HCT116 (cell line): ENCODE results near the gene AVL9. TPM values are rescaled to one million over a fixed set of nuclear protein-coding genes. Genes with fewer than 3 reads are reported as not detected.

Experiments
- ATAC-seq: fragments of 200-7000 bp; cut with Tn5 transposase; 2 replicates; pipeline ENCODE4 v1.9.1; 2020; ENCODE audit warnings: mild to moderate bottlenecking, moderate library complexity
- BruUV-seq: library from RNA; stranded (reverse); fragments of 400-500 nt; replicated peaks from 2 replicates; lab custom pipeline; 2021; lab: Mats Ljungman, UMichigan
- CTCF ChIA-PET: fragments of 300-600 bp; sonication (Branson Sonifier 250); formaldehyde crosslinking; loops from one replicate; lab custom pipeline; 2021; ENCODE audit warnings: antibody characterized with exemption; lab: Charles Lee
- POLR2A ChIA-PET: fragments of 300-600, 350-600 bp; sonication (Branson Sonifier 250); formaldehyde crosslinking; loops from one replicate; lab custom pipeline; 2021; ENCODE audit warnings: antibody characterized with exemption; lab: Charles Lee
- RAD21 ChIA-PET, 2 experiments: fragments of 300-600 bp; sonication (Branson Sonifier 250); formaldehyde crosslinking; loops; one replicate each; lab custom pipeline; 2023; ENCODE audit warnings: low total read pairs in 2 of 2; ENCODE audit not compliant: uncharacterized antibody in 2 of 2, unreplicated experiment in 2 of 2, low non-redundant PET in 1 of 2; lab: Charles Lee
- DNase-seq: peaks from one replicate; pipeline ENCODE4 v3.0.0-alpha.2; 2010; ENCODE audit warnings: low read depth, low spot score
- H2AFZ ChIP-seq: fragments of 200-600 bp; shearing (Covaris generic), sonication (generic); 2 replicates; pipeline ENCODE4 v1.6.1; 2017; ENCODE audit warnings: low read depth, mixed run types, mixed read lengths, antibody characterized with exemption, low read length; ENCODE audit not compliant: poor library complexity, severe bottlenecking
- H3K27ac ChIP-seq: 2 replicates; pipeline ENCODE4 v1.5.1; 2012; ENCODE audit warnings: low read depth, low read length
- H3K27me3 ChIP-seq: fragments of 200-600 bp; sonication (generic); 2 replicates; pipeline ENCODE4 v1.6.1; 2016; ENCODE audit warnings: mixed run types, low read length, mixed read lengths; ENCODE audit not compliant: insufficient read depth
- H3K36me3 ChIP-seq, 2 experiments: fragments of 200-500 bp in 1 of 2; fragments of 200-600 bp in 1 of 2; sonication (Bioruptor generic) in 1 of 2; sonication (generic) in 1 of 2; 2 replicates each; pipeline versions ENCODE4 v1.5.1 to v1.6.1; 2014 to 2016; ENCODE audit warnings: low read length in 2 of 2, inconsistent platforms in 1 of 2, mixed read lengths in 1 of 2, mixed run types in 1 of 2; ENCODE audit not compliant: insufficient read depth in 2 of 2, control insufficient read depth in 1 of 2
- H3K4me1 ChIP-seq, 2 experiments: fragments of 200-600 bp in 1 of 2; sonication (generic) in 1 of 2; 2 replicates each; pipeline versions ENCODE4 v1.5.1 to v1.6.1; 2012 to 2017; ENCODE audit warnings: low read length in 2 of 2, inconsistent platforms in 1 of 2, mild to moderate bottlenecking in 1 of 2, mixed read lengths in 1 of 2, mixed run types in 1 of 2, moderate library complexity in 1 of 2; ENCODE audit not compliant: insufficient read depth in 2 of 2, control insufficient read depth in 1 of 2
- H3K4me2 ChIP-seq: fragments of 200-600 bp; sonication (generic); 2 replicates; pipeline ENCODE4 v1.6.1; 2017; ENCODE audit warnings: mixed run types, low read length, mixed read lengths
- H3K4me3 ChIP-seq, 2 experiments: fragments of 200-600 bp in 1 of 2; sonication (generic) in 1 of 2; replicated peaks in 1 of 2; 2 replicates each; pipeline ENCODE4 v1.5.1; 2011 to 2016; ENCODE audit warnings: low read length in 2 of 2, control low read depth in 1 of 2, low read depth in 1 of 2, mild to moderate bottlenecking in 1 of 2, mixed read lengths in 1 of 2, mixed run types in 1 of 2
- H3K79me2 ChIP-seq: fragments of 200-600 bp; sonication (generic); 2 replicates; pipeline ENCODE4 v1.6.1; 2017; ENCODE audit warnings: mild to moderate bottlenecking, mixed run types, low read length, moderate library complexity, mixed read lengths; ENCODE audit not compliant: insufficient read depth
- H3K9ac ChIP-seq: fragments of 200-600 bp; sonication (generic); 2 replicates; pipeline ENCODE4 v1.6.1; 2016; ENCODE audit warnings: low read length, mixed read lengths
- H3K9me2 ChIP-seq: fragments of 200-600 bp; sonication (generic), shearing (Covaris generic); 2 replicates; pipeline ENCODE4 v1.6.1; 2017; ENCODE audit warnings: mixed run types, mild to moderate bottlenecking, moderate library complexity; ENCODE audit not compliant: insufficient read depth
- H3K9me3 ChIP-seq, 2 experiments: fragments of 200-500 bp in 1 of 2; fragments of 200-600 bp in 1 of 2; sonication (Bioruptor generic) in 1 of 2; sonication (generic) in 1 of 2; 2 replicates each; pipeline ENCODE4 v1.6.1; 2014 to 2017; ENCODE audit warnings: low read length in 2 of 2, mixed read lengths in 2 of 2, inconsistent platforms in 1 of 2, low read depth in 1 of 2, mild to moderate bottlenecking in 1 of 2, mixed run types in 1 of 2, moderate library complexity in 1 of 2; ENCODE audit not compliant: control insufficient read depth in 1 of 2, insufficient read depth in 1 of 2
- H4K20me1 ChIP-seq: fragments of 200-600 bp; sonication (generic), shearing (Covaris generic); 2 replicates; pipeline ENCODE4 v1.6.1; 2017; ENCODE audit warnings: mixed run types, mild to moderate bottlenecking, moderate library complexity; ENCODE audit not compliant: insufficient read depth
- CBX3 ChIP-seq: IDR thresholded peaks from 2 replicates; pipeline ENCODE4 v1.6.1; 2012; ENCODE audit warnings: low read depth
- FOSL1 ChIP-seq: IDR thresholded peaks from 2 replicates; pipeline ENCODE4 v1.6.1; 2012; ENCODE audit warnings: low read depth
- JUND ChIP-seq: IDR thresholded peaks from 2 replicates; pipeline ENCODE4 v1.6.1; 2012
- REST ChIP-seq: IDR thresholded peaks from 2 replicates; pipeline ENCODE4 v1.6.1; 2012; ENCODE audit warnings: low read depth
- SRF ChIP-seq: IDR thresholded peaks from 2 replicates; pipeline ENCODE4 v1.6.1; 2012; ENCODE audit warnings: low read depth
- YY1 ChIP-seq: IDR thresholded peaks from 2 replicates; pipeline ENCODE4 v1.6.1; 2011; ENCODE audit warnings: low read length, low read depth, moderate library complexity, mild to moderate bottlenecking; ENCODE audit not compliant: insufficient replicate concordance; ENCODE audit errors: extremely low read depth
- intact Hi-C: fragments of 100-400 bp; cut with micrococcal nuclease; formaldehyde crosslinking; loops from 2 replicates; pipeline ENCODE4 v1.10.0; 2022
- total RNA-seq: library from RNA; stranded (reverse); gene quantifications from one replicate; pipeline ENCODE4 v1.2.1, GENCODE V29; 2021; ENCODE audit not compliant: unreplicated experiment
- TF ChIP-seq, protein P1 (sequence below): IDR thresholded peaks from 2 replicates; pipeline ENCODE4 v1.6.1; 2012

Gene AVL9
- total RNA-seq, 1 experiment from 2014 or later, result 89.0 TPM

DNA sequence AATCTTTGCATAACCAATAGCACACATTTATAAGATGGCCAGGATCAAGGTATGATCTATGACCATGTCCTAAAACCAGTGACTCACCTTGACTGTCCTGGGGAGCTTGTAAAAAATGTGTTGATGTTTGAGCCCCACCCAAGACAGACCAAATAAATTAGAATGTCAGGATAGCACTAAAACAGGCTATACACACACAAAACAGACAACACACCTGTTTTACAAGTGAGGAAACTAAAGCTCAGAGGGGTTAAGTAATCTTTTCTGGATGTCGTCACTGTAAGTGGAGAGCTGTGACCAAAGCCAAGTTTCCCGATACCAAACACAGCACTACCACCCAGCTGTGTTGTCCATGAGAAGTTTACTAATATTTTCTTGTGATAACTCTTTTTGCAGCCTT lies 84.5 kb downstream of the AVL9 start (continued):
- TF ChIP-seq YY1, result no peak

GRCh38 chr7:32580646-32581045 lies 85.4 kb downstream of the AVL9 start:
- ChIA-PET POLR2A (no interaction called here), CTCF (no interaction called here), RAD21 (no interaction called here)
- Histone ChIP-seq H3K27ac (no peak overlapping the region), H4K20me1 (no peaks in the 10 kb centered on the region), H3K9ac (no peak overlapping the region), H3K4me3 (no peak overlapping the region), H3K9me2 (no peaks in the 10 kb centered on the region), H3K79me2 (no peaks in the 10 kb centered on the region), H3K9me3 (no peaks in the 10 kb centered on the region), H3K27me3 (no peaks in the 10 kb centered on the region), H2AFZ (no peak overlapping the region), H3K36me3 (peaks cover 18 to 40% of the 10 kb centered on the region in 2 experiments), H3K4me2 (no peak overlapping the region), H3K4me1 (no peaks in the 10 kb centered on the region; a peak in 1 of 4 replicates)
- no TSS peak for BruUV-seq
- ATAC-seq (no peak), DNase-seq (no peak)
- intact Hi-C loops, result no loop called here
- TF ChIP-seq CBX3 (no peak), JUND (no peak), FOSL1 (no peak), SRF (no peak), REST (no peak)
- TF ChIP-seq, protein P1, sequence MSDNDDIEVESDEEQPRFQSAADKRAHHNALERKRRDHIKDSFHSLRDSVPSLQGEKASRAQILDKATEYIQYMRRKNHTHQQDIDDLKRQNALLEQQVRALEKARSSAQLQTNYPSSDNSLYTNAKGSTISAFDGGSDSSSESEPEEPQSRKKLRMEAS, result no peak
